SK-N-SH (cell line): ENCODE measurements around the gene GHRHR.

Experiments used
- CHD2 ChIP-seq: fragments of 150-350 bp; IDR thresholded peaks from 2 replicates; pipeline ENCODE4 v1.6.1; 2018; ENCODE audit warnings: low read length; ENCODE audit not compliant: partially characterized antibody
- EP300 ChIP-seq, 2 experiments: IDR thresholded peaks; 2 replicates each; pipeline versions ENCODE4 v1.4.0 to v1.6.1; 2012; ENCODE audit warnings: borderline replicate concordance in 1 of 2, low read depth in 1 of 2, low read length in 1 of 2
- EZH2phosphoT487 ChIP-seq: fragments of 200-600 bp; sonication (generic); IDR thresholded peaks from 2 replicates; pipeline ENCODE4 v1.6.1; 2017; ENCODE audit warnings: low read depth, mixed run types, mild to moderate bottlenecking, antibody characterized with exemption, moderate library complexity, borderline replicate concordance
- MXI1 ChIP-seq: IDR thresholded peaks from 2 replicates; pipeline ENCODE4 v1.6.1; 2012; ENCODE audit warnings: mild to moderate bottlenecking, low read depth, low read length, improper control_type of control experiment
- NFIC ChIP-seq: IDR thresholded peaks from 2 replicates; pipeline ENCODE4 v1.4.0; 2012; ENCODE audit warnings: borderline replicate concordance
- POLR2AphosphoS5 ChIP-seq: IDR thresholded peaks from 2 replicates; pipeline ENCODE4 v1.6.1; 2012; ENCODE audit warnings: low read depth, low read length
- RAD21 ChIP-seq: IDR thresholded peaks from 2 replicates; pipeline ENCODE4 v1.6.1; 2012; ENCODE audit warnings: mild to moderate bottlenecking, low read length
- RCOR1 ChIP-seq: fragments of 150-350 bp; IDR thresholded peaks from 2 replicates; pipeline ENCODE4 v1.6.1; 2017; ENCODE audit warnings: antibody characterized with exemption, low read length
- REST ChIP-seq: IDR thresholded peaks from 2 replicates; pipeline ENCODE4 v1.6.1; 2012; ENCODE audit warnings: mild to moderate bottlenecking, low read depth, low read length, moderate library complexity
- USF2 ChIP-seq: fragments of 150-350 bp; IDR thresholded peaks from 2 replicates; pipeline ENCODE4 v1.6.1; 2017; ENCODE audit warnings: antibody characterized with exemption, low read length, low read depth, borderline replicate concordance
- YY1 ChIP-seq: IDR thresholded peaks from 2 replicates; pipeline ENCODE4 v1.4.0; 2012; ENCODE audit warnings: low read depth, mild to moderate bottlenecking
- TF ChIP-seq, protein P1 (sequence below): fragments of 200-600 bp; sonication (generic); IDR thresholded peaks from 2 replicates; pipeline ENCODE4 v1.6.1; 2017; ENCODE audit warnings: antibody characterized with exemption, mild to moderate bottlenecking, moderate library complexity

DNA sequence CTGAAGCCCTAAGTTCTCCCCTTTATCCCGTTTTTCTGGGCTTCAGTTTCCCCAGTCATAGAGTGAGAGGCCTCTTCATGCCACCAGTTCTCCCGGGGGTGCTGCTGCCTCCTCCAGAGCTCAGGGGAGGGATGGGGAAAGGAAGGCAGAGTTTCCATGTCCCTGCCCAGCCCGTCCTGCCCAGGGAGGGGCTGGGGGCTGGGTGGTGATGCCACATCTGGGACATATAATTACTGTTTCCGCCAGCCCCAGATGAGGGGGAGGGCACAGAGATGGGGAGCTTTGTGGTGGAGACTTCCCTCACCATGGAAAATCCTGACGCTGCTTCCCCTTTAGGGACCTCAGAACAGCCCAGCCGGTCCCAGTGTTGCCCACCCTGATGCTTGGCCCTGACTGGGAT is 48.0 kb upstream of the GHRHR start:
- TF ChIP-seq USF2 = no peak
- TF ChIP-seq, protein P1, sequence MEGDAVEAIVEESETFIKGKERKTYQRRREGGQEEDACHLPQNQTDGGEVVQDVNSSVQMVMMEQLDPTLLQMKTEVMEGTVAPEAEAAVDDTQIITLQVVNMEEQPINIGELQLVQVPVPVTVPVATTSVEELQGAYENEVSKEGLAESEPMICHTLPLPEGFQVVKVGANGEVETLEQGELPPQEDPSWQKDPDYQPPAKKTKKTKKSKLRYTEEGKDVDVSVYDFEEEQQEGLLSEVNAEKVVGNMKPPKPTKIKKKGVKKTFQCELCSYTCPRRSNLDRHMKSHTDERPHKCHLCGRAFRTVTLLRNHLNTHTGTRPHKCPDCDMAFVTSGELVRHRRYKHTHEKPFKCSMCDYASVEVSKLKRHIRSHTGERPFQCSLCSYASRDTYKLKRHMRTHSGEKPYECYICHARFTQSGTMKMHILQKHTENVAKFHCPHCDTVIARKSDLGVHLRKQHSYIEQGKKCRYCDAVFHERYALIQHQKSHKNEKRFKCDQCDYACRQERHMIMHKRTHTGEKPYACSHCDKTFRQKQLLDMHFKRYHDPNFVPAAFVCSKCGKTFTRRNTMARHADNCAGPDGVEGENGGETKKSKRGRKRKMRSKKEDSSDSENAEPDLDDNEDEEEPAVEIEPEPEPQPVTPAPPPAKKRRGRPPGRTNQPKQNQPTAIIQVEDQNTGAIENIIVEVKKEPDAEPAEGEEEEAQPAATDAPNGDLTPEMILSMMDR = no peak
- TF ChIP-seq EZH2phosphoT487 = no peak
- no peak for TF ChIP-seq NFIC
- no peak for TF ChIP-seq REST
- TF ChIP-seq RAD21 = no peak
- TF ChIP-seq EP300 (IDR thresholded peaks at IDR 0.05; ENCODE audit: borderline replicate concordance in 1 of 2, low read depth in 1 of 2, low read length in 1 of 2) = no peak
- TF ChIP-seq CHD2 = no peak
- no peak for TF ChIP-seq MXI1
- TF ChIP-seq RCOR1 = no peak
- no peak for TF ChIP-seq YY1
- TF ChIP-seq POLR2AphosphoS5 = no peak
